ENCODE measurements around the gene EVA1A. TPM values are rescaled to one million over a fixed set of nuclear protein-coding genes. Genes with fewer than 3 reads are reported as not detected.

EVA1A gene
- total and polyA plus RNA-seq, 4 donors, result 45.7 to 206 (median 100) TPM

- no peak overlapping the region for H3K27ac ChIP-seq (ENCODE audit: low read depth in 1 of 2, low read length in 2 of 2)
- H3K9ac ChIP-seq (ENCODE audit: low read depth in 1 of 2, low read length in 2 of 2), result no peak overlapping the region
- no peaks in the 10 kb centered on the region for H3K36me3 ChIP-seq (ENCODE audit: control insufficient read depth in 4 of 4, insufficient read depth in 3 of 4, low read depth in 1 of 4, low read length in 3 of 4)
- H3K4me1 ChIP-seq (ENCODE audit: control insufficient read depth in 4 of 4, insufficient read depth in 4 of 4, low read length in 3 of 4), result peaks cover 0 to 11% (median 4%) of the 10 kb centered on the region in 4 donors
- H3K27me3 ChIP-seq (ENCODE audit: control insufficient read depth in 4 of 4, insufficient read depth in 4 of 4, low read length in 3 of 4), result no peaks in the 10 kb centered on the region
- no peaks in the 10 kb centered on the region for H3K9me3 ChIP-seq (ENCODE audit: control insufficient read depth in 4 of 4, low read length in 3 of 4)
- no peak overlapping the region for H3K4me3 ChIP-seq (ENCODE audit: low read depth in 1 of 3, low read length in 3 of 3)
- TF ChIP-seq HNF4G (IDR thresholded peaks at IDR 0.05) (no peak), EGR1 (IDR thresholded peaks at IDR 0.05; ENCODE audit: low read depth in 2 of 2) (no peak), JUND (IDR thresholded peaks at IDR 0.05) (no peak)
- WGBS, result 93% methylated on average over 3 of the region's 3 CpGs
- DNase-seq (ENCODE audit: low spot score), result no peak
Observed at GRCh38 chr2:75607400-75607798, 46.7 kb upstream of the EVA1A start.

GRCh38 chr2:75606761-75607399, 46.1 kb upstream of the EVA1A start:
- H3K9ac ChIP-seq (ENCODE audit: low read depth in 1 of 2, low read length in 2 of 2), result no peak overlapping the region
- no peak for DNase-seq (ENCODE audit: low spot score)
- WGBS, result 88% methylated on average over 8 of the region's 8 CpGs
- H3K27ac ChIP-seq (ENCODE audit: low read depth in 1 of 2, low read length in 2 of 2), result no peak overlapping the region
- peaks cover 0 to 11% (median 4%) of the 10 kb centered on the region in 4 donors for H3K4me1 ChIP-seq (ENCODE audit: control insufficient read depth in 4 of 4, insufficient read depth in 4 of 4, low read length in 3 of 4)
- H3K36me3 ChIP-seq (ENCODE audit: control insufficient read depth in 4 of 4, insufficient read depth in 3 of 4, low read depth in 1 of 4, low read length in 3 of 4), result no peaks in the 10 kb centered on the region
- no peaks in the 10 kb centered on the region for H3K9me3 ChIP-seq (ENCODE audit: control insufficient read depth in 4 of 4, low read length in 3 of 4)
- no peak for TF ChIP-seq JUND (IDR thresholded peaks at IDR 0.05)
- no peak for TF ChIP-seq RAD21 (IDR thresholded peaks at IDR 0.05)
- TF ChIP-seq FOXA1 (IDR thresholded peaks at IDR 0.05), result no peak
- no peak for TF ChIP-seq SP1 (IDR thresholded peaks at IDR 0.05)
- TF ChIP-seq TAF1 (conservative IDR thresholded peaks at IDR 0.05), result no peak
- no peak for TF ChIP-seq NR2F2 (IDR thresholded peaks at IDR 0.05)
- no peak for TF ChIP-seq FOXA2 (IDR thresholded peaks at IDR 0.05)
- TF ChIP-seq HNF4A (conservative IDR thresholded peaks at IDR 0.05), result no peak
- TF ChIP-seq ZBTB33 (IDR thresholded peaks at IDR 0.05), result no peak
- TF ChIP-seq GABPA (IDR thresholded peaks at IDR 0.05 in 1 of 2, conservative IDR thresholded peaks at IDR 0.05 in 1 of 2), result no peak
- TF ChIP-seq REST (IDR thresholded peaks at IDR 0.05), result no peak
- no peak for TF ChIP-seq MAX (IDR thresholded peaks at IDR 0.05)
- no peak for TF ChIP-seq EGR1 (IDR thresholded peaks at IDR 0.05; ENCODE audit: low read depth in 2 of 2)
- no peaks in the 10 kb centered on the region for H3K27me3 ChIP-seq (ENCODE audit: control insufficient read depth in 4 of 4, insufficient read depth in 4 of 4, low read length in 3 of 4)
- H3K4me3 ChIP-seq (ENCODE audit: low read depth in 1 of 3, low read length in 3 of 3), result no peak overlapping the region
